CD4-positive, alpha-beta T cell treated with Interleukin-15 for 1 hour (primary cell): ENCODE data around the gene NFIC.
"Not testable (repeated sequence)": the region's sequence is repeated elsewhere in the genome, so short reads cannot be mapped to it uniquely, and the experiment has no call there.

Source experiments
- DNase-seq: peaks from one replicate; pipeline ENCODE4 v3.0.0-alpha.2; 2020

Gene NFIC

GRCh38 chr19:3338541-3339181 is 27.7 kb upstream of the NFIC start:
- peak; percentile 71 for DNase-seq

GRCh38 chr19:3340340-3340739 is 26.0 kb upstream of the NFIC start:
- DNase-seq, result no peak

GRCh38 chr19:3342246-3342645 is 24.1 kb upstream of the NFIC start:
- DNase-seq, result no peak

DNA sequence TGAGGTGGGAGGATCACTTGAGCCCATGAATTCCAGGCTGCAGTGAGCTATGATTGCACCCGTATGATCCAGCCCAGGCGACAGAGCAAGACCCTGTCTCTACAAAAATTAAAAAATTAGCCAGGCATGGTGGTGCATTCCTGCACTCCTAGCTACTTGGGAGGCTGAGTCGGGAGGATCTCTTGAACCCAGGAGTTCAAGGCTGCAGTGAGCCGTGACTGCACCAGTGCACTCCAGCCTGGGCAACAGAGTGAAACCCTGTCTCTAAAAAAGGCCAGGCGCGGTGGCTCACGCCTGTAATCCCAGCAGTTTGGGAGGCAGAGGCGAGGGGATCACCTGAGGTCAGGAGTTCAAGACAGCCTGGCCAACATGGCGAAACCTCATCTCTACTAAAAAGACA is 23.4 kb upstream of the NFIC start:
- DNase-seq, result not testable (repeated sequence)

DNA sequence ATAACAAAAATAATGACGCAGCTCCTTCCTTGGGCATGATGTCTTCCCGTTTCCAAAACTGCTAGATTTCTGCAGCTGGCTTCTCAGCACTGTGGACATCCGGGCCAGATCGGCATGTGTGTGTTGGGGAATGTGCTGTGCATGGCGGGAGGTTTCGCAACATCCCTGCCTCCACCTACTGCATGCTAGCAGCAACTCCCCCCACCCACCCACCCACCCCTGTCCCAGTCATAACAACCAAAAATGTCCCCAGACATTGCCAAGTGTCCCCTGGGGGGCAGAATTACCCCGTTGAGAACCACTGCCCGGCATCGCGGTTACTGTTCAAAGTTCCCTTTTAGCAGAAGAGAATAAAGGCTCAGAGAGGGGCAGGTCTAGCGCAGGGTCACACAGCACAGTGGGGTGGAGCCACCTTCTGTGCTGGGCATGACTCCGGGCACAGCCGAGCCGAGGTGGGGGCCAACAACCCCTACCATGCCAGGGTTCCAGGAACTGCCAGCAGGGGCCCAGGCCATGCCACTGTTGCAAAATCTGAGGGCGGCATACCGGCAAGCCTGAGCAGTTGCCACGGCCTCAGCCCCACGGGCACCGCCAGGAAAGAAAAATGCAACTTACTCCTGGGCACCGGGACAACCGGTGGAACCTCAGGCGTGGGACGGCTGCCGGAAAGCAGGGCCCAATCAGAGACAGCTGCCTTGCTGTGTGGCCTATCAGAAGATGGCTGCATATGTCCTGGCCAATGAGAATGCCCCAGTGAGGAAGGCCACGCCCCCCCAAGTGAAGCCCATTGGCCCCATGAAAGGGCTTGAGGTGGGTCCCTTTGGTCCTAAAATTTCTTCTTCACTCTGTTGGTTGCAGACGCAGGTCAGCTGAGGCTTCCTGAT is 22.5 kb upstream of the NFIC start:
- peak; percentile 67 for DNase-seq

DNA sequence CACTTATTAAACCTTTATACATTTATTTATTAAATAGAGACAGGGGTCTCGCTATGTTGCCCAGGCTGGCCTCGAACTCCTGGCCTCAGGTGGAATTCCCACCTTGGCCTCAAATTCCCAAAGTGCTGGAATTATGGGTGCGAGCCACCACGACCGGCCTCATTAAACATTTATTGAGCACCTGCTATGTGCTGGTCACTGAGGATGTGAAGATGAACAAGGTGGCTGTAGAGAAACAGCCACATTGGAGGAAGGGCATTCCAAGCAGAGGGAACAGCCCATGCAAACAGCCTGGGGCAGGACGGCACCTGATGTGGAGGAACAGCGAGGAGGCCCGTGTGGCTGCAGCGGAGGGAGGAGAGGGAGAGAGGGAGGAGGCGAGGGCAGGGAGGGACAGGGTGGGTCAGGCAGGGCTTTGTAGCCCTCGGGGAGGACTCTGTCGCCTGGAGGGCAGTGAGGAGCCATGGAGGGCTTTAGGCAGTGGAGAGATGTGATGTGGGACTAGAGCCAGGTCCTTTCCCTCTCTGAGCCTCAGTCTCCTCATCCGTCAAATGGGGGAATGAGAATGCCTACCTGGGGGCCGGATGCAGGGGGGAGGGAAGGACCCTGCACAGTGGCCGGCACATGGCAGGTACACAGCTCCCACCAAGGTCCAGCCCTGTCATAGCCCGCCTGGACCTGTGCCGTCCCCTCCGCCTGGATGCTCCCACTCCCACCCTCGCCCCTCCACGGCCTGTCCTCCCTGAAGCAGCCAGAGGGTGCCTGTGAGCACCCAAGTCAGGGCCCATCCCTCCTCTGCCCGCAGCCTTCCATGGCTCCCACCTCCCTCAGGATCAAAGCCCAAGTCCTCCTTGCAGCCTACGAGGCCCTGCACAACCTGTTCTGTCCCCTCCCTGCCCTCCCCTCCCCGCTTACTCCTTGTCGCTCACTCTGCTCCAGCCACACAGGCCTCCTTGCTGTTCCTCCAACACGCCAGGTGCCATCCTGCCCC is 21.5 kb upstream of the NFIC start:
- no peak for DNase-seq

DNA sequence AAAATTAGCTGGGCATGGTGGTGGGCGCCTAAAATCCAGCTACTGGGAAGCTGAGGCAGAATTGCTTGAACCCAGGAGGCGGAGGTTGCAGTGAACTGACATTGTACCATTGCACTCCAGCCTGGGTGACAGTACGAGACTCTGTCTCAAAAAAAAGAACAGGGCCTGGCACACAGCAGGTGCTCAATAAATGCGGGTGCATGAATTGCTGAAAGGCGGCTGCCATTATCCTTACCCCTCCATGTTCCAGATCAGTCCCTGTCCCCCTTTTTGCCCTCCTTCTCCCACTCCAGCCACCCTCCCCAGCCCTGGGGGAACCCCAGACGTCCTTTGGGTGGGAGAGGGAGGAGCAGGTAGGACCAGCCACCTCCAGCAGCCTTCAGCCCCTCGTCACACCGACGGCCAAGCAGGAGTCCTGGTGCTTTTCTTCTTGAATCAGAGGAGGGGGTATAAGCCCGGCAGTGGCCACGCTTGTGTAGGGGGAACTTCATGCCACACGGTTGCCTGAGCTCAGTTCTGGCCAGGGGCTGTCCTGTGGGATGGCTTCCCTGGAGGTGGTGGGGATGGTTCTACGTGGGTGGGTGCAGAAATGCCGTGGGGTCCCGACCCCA is 20.4 kb upstream of the NFIC start:
- DNase-seq, result no peak

DNA sequence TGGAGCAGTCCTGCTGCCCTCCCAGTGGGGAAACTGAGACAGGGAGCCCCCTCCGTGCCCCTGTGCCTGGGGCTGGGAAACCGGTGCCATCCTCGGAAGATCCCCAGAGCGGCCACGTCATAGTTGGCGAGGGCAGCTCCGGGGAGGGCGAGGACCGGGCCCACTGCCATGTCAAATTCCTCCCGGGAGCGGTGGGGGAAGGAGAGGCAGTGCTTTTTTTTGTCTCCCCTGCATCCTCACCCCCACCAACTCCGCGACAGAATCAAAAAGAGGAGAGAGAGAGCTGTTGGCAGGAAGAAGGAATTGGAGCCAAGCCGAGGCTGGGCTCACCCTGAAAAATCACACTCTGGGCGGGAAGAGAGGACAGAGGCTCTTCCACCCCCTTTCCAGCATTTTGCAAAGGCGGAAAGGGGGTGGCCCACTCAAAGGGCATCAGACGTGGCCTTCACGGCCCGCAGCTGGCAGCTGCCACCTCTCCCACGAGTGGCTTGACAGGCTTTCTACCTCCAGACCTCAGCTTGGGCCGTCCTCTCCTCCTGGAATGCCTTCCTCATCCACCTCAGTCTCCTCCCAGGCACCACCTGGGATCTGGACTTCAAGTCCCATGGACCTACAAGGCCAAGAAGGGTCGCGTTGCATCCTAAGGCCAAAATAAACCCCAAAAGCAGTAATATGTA is 19.6 kb upstream of the NFIC start:
- no peak for DNase-seq

GRCh38 chr19:3348042-3348441 is 18.3 kb upstream of the NFIC start:
- DNase-seq, result no peak

DNA sequence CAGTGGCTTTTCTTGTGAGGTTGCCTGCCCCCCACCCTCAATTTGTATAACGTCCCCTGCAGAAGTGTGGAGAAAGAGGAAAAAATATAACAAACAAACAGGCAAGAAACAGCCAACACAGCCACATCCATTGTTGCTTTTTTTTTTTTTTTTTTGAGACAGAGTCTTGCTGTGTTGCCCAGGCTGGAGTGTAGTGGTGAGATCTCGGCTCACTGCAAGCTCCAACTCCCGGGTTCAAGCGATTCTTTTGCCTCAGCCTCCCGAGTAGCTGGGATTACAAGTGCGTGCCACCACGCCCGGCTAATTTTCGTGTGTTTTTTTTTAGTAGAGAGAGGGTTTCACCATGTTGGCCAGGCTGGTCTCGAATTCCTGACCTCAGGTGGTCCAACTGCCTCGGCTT is 17.9 kb upstream of the NFIC start:
- not testable (repeated sequence) for DNase-seq

DNA sequence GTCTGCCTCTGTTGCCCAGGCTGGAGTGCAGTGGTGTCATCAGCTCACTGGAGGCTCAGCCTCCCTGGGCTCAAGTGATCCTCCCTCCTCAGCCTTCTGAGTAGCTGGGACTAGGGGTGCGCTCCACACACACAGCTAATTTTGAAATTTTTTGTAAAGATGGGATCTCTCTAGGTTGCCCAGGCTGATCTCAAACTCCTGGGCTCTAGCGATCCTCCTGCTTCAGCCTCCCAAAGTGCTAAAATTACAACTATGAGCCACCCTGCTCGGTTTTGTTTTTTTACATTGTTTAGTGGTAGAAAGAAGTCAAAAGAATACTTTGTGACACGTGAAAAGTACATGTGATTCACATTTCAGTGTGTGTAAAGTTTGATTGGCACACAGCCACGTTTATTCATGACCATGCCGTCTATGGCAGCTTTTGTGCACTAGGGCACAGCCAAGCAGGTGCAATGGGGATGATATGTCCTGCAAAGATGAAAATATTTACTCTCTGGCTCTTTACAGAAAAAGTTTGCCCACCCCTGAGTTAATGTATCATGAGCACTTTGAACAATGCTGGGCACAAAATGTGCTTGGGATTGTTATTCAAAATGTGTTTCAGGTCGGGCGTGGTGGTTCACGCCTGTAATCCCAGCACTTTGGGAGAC is 16.2 kb upstream of the NFIC start:
- no peak for DNase-seq

- no peak for DNase-seq
Measured at GRCh38 chr19:3351702-3352447, 14.5 kb upstream of the NFIC start.

- DNase-seq, result no peak
Measured at GRCh38 chr19:3353493-3353892, 12.9 kb upstream of the NFIC start.

GRCh38 chr19:3356805-3357204 is 9.6 kb upstream of the NFIC start:
- DNase-seq, result no peak

- DNase-seq, result no peak
Measured at GRCh38 chr19:3357271-3357991, 9.0 kb upstream of the NFIC start.

GRCh38 chr19:3357992-3358688 is 8.2 kb upstream of the NFIC start:
- DNase-seq, result peak; percentile 26

GRCh38 chr19:3358689-3359014 is 7.7 kb upstream of the NFIC start:
- no peak for DNase-seq

DNA sequence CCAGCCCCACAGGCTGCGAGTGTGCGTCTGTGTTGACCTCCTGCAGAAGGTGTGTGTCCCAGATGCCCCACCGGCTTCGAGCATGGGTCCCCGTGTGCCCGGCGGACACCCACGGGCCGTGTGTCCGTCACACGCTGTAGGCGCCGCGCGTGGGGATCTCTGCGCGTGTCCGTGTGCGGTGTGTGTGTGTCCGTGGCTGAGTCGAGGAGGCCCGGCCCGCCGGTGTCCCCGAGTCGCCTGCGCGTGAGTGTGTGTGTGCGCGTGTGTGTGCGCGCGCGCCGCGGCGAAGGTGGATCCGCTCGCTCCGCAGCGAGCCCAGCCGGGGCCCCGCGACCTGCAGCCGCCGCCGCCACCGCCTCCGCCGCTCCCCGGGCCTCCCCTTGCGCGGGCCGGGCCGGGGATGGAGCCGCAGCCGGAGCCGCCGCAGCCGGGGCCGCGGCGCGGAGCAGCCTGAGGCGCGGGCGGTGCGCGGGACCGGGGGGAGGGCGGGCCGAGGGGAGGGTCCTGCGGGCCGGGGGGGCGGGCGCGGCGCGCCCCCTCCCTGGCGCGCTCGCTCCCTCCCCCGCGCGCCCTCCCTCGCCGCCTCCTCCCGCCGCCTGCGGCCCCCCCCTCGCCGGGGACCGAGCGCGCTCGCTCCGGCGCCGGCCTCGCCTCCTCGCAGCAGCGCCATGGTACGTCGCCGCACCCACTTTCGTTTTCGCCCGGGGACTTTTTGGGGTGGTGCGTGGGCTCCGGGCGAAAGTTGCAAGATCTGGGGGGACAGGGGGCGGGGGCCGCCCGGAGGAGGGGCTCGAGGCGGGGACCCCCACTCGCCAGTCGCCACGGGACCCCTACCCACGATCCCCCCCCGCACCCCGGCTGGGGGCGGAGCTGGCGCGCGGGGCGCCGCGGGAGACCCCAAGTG is 7.1 kb upstream of the NFIC start:
- peak; percentile 77 for DNase-seq
